OCI-LY1 (cell line): ENCODE data around the gene PAPSS1.

Experiments used
- H2AFZ ChIP-seq: fragments of 200-600 bp; sonication (generic), shearing (Covaris generic); 2 replicates; pipeline ENCODE4 v1.6.0; 2014; ENCODE audit warnings: antibody characterized with exemption, mild to moderate bottlenecking, low read length
- H3F3A ChIP-seq: fragments of 200-600 bp; sonication (generic), shearing (Covaris generic); 2 replicates; pipeline ENCODE4 v1.6.0; 2014; ENCODE audit warnings: mild to moderate bottlenecking, antibody characterized with exemption, low read length, moderate library complexity; ENCODE audit not compliant: insufficient read depth
- H3K27ac ChIP-seq: fragments of 200-600 bp; sonication (generic); 2 replicates; pipeline ENCODE4 v1.5.1; 2014; ENCODE audit warnings: low read length, mixed run types, mild to moderate bottlenecking, low read depth; ENCODE audit not compliant: poor library complexity, severe bottlenecking
- H3K27me3 ChIP-seq: fragments of 200-600 bp; sonication (generic); 2 replicates; pipeline ENCODE4 v1.6.0; 2014; ENCODE audit warnings: antibody characterized with exemption, mild to moderate bottlenecking, low read length, moderate library complexity; ENCODE audit not compliant: insufficient read depth
- H3K36me3 ChIP-seq: fragments of 200-600 bp; sonication (generic); 2 replicates; pipeline ENCODE4 v1.6.1; 2014; ENCODE audit warnings: mild to moderate bottlenecking, antibody characterized with exemption, low read length, moderate library complexity, mixed read lengths; ENCODE audit not compliant: insufficient read depth
- H3K4me1 ChIP-seq: fragments of 200-600 bp; sonication (generic); 2 replicates; pipeline ENCODE4 v1.5.1; 2014; ENCODE audit warnings: mild to moderate bottlenecking, low read length, moderate library complexity; ENCODE audit not compliant: insufficient read depth, severe bottlenecking
- H3K4me2 ChIP-seq: fragments of 200-600 bp; sonication (generic), shearing (Covaris generic); 2 replicates; pipeline ENCODE4 v1.6.1; 2014; ENCODE audit warnings: low read length
- H3K4me3 ChIP-seq: fragments of 200-600 bp; sonication (generic); 2 replicates; pipeline ENCODE4 v1.5.1; 2014; ENCODE audit warnings: low read length, low read depth, mild to moderate bottlenecking, mixed read lengths; ENCODE audit not compliant: poor library complexity, severe bottlenecking
- H3K79me2 ChIP-seq: fragments of 200-600 bp; shearing (Covaris generic); 2 replicates; pipeline ENCODE4 v1.6.1; 2016; ENCODE audit warnings: mixed run types, low read length, mixed read lengths; ENCODE audit not compliant: insufficient read depth
- H3K9ac ChIP-seq: fragments of 200-600 bp; sonication (generic), shearing (Covaris generic); 2 replicates; pipeline ENCODE4 v1.6.1; 2014; ENCODE audit warnings: mild to moderate bottlenecking, low read length, mixed read lengths
- H3K9me2 ChIP-seq: fragments of 200-600 bp; sonication (generic), shearing (Covaris generic); 2 replicates; pipeline ENCODE4 v1.6.1; 2014; ENCODE audit warnings: low read depth, mild to moderate bottlenecking, low read length, mixed read lengths
- H3K9me3 ChIP-seq: fragments of 200-600 bp; shearing (Covaris generic); 2 replicates; pipeline ENCODE4 v1.6.1; 2014; ENCODE audit warnings: low read length, mixed read lengths
- H4K20me1 ChIP-seq: fragments of 200-600 bp; sonication (generic), shearing (Covaris generic); 2 replicates; pipeline ENCODE4 v1.6.0; 2016; ENCODE audit warnings: mild to moderate bottlenecking, low read length; ENCODE audit not compliant: insufficient read depth
- CTCF ChIP-seq: fragments of 200-600 bp; sonication (generic), shearing (Covaris generic); IDR thresholded peaks from 2 replicates; pipeline ENCODE4 v1.5.1; 2017; ENCODE audit warnings: mild to moderate bottlenecking, antibody characterized with exemption, low read length, moderate library complexity, mixed read lengths
- EZH2 ChIP-seq: fragments of 200-600 bp; sonication (generic), shearing (Covaris generic); IDR thresholded peaks from 2 replicates; pipeline ENCODE4 v1.8.0; 2017; ENCODE audit warnings: borderline replicate concordance, mixed run types, mild to moderate bottlenecking, antibody characterized with exemption, low read length, moderate library complexity, mixed read lengths

PAPSS1 gene

DNA sequence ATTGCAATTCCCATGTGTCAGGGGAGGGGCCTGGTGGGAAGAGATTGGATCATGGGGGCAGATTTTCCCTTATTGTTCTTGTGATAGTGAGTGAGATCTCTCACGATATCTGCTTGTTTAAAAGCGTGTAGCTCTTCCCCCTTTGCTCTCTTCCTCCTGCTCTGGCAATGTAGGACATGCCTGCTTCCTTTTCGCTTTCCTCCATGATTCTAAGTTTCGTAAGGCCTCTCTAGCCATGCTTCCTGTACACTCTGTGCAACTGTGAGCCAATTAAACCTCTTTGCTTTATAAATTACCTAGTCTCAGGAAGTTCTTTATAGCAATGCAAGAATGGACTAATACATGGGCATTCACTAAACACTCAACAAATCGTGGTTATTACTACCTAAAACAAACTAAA is 37.2 kb upstream of the PAPSS1 start:
- Histone ChIP-seq H3K27me3 (no peaks in the 10 kb centered on the region), H3K9me3 (no peaks in the 10 kb centered on the region), H3K4me2 (no peak overlapping the region), H3K36me3 (no peaks in the 10 kb centered on the region), H3K27ac (no peak overlapping the region), H3K79me2 (no peaks in the 10 kb centered on the region), H3K9me2 (no peaks in the 10 kb centered on the region), H3K4me3 (no peak overlapping the region), H3F3A (0 out of 2 replicates have a peak, but pooled peaks cover 2% of the 10 kb centered on the region), H3K9ac (no peak overlapping the region), H2AFZ (no peak overlapping the region), H4K20me1 (no peaks in the 10 kb centered on the region), H3K4me1 (no peaks in the 10 kb centered on the region)
- no peak for TF ChIP-seq CTCF
- no peak for TF ChIP-seq EZH2

- Histone ChIP-seq H2AFZ (no peak overlapping the region), H3K9me3 (no peaks in the 10 kb centered on the region), H3K4me2 (no peak overlapping the region), H3K4me3 (no peak overlapping the region), H3K9ac (no peak overlapping the region), H3K79me2 (no peaks in the 10 kb centered on the region), H3K9me2 (no peaks in the 10 kb centered on the region), H3K36me3 (no peaks in the 10 kb centered on the region), H3K4me1 (no peaks in the 10 kb centered on the region), H3F3A (no peaks in the 10 kb centered on the region), H3K27me3 (no peaks in the 10 kb centered on the region), H4K20me1 (no peaks in the 10 kb centered on the region), H3K27ac (no peak overlapping the region)
- TF ChIP-seq EZH2 (no peak), CTCF (no peak)
Measured at GRCh38 chr4:107755841-107756356, 35.9 kb upstream of the PAPSS1 start.

DNA sequence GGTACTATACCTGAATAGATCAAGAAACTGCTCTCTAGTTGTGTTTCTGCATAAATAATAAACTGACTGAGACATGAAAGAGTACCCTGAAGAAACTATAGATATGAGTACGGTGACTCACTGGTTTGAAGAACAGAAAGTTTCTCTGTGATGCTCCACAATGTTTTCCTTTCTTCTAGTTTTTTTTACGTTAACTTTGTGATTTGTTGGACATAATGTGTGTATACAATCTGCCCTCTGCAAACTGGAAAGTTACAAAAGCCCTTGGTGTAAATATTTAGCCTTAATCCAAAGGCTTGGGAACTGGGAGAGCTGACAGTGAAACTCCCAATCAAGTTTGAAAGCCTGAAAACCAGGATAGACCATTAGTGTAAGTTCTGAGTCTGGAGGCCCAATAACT is 31.6 kb upstream of the PAPSS1 start:
- Histone ChIP-seq H3K4me1 (no peaks in the 10 kb centered on the region), H3K79me2 (no peaks in the 10 kb centered on the region), H3K27me3 (no peaks in the 10 kb centered on the region), H3K9ac (no peak overlapping the region), H3K4me2 (no peak overlapping the region), H3K9me3 (no peaks in the 10 kb centered on the region), H3F3A (no peaks in the 10 kb centered on the region), H3K4me3 (no peak overlapping the region), H3K9me2 (no peaks in the 10 kb centered on the region), H4K20me1 (no peaks in the 10 kb centered on the region), H2AFZ (no peak overlapping the region), H3K36me3 (no peaks in the 10 kb centered on the region), H3K27ac (no peak overlapping the region)
- TF ChIP-seq EZH2: no peak
- TF ChIP-seq CTCF: no peak
